Gastroesophageal sphincter (tissue), 3 donors: Measurements from ENCODE around the gene KRT222.

Experiments used
- EP300 ChIP-seq: sonication (generic); formaldehyde crosslinking; IDR thresholded peaks from one replicate; pipeline ENCODE4 v1.6.1; 2017; ENCODE audit warnings: antibody characterized with exemption, mild to moderate bottlenecking
- TF ChIP-seq, protein P1 (sequence below), 4 experiments: fragments of 200-600 bp in 2 of 4; fragments of 450-650 bp in 2 of 4; sonication (generic) in 1 of 4; IDR thresholded peaks; one replicate each; pipeline ENCODE4 v1.5.1; 2017 to 2019; ENCODE audit warnings: antibody characterized with exemption in 4 of 4, mild to moderate bottlenecking in 2 of 4, moderate library complexity in 2 of 4

DNA sequence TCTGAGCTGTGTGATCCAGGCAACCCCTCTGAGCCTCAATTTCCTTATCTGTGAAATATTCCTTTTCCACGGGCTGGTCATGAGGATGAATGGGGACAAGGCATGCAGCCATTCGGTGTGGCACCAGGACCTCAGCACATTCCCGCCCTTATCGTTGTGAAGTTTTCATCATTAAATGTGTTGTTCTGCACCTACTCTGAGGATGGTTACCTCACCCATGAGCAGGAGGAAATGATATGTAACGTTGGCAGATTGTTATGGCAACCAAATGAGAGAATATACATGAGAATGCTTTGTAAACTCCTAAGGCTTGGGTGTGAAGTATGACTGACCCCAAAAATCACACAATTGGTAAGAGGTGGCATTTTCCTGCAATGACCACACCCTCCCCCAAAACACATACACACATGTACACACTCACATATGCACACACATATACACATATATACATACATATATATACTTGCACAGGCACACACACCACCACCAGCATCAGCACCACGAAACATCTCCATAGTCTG, 56.9 kb downstream of the KRT222 start:
- TF ChIP-seq EP300 = no peak
- TF ChIP-seq, protein P1, sequence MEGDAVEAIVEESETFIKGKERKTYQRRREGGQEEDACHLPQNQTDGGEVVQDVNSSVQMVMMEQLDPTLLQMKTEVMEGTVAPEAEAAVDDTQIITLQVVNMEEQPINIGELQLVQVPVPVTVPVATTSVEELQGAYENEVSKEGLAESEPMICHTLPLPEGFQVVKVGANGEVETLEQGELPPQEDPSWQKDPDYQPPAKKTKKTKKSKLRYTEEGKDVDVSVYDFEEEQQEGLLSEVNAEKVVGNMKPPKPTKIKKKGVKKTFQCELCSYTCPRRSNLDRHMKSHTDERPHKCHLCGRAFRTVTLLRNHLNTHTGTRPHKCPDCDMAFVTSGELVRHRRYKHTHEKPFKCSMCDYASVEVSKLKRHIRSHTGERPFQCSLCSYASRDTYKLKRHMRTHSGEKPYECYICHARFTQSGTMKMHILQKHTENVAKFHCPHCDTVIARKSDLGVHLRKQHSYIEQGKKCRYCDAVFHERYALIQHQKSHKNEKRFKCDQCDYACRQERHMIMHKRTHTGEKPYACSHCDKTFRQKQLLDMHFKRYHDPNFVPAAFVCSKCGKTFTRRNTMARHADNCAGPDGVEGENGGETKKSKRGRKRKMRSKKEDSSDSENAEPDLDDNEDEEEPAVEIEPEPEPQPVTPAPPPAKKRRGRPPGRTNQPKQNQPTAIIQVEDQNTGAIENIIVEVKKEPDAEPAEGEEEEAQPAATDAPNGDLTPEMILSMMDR (IDR thresholded peaks at IDR 0.05) = no peak
